Neural cell (in vitro differentiated cells): Measurements from ENCODE around the gene ANXA1. TPM values are rescaled to one million over a fixed set of nuclear protein-coding genes. Genes with fewer than 3 reads are reported as not detected.

Experiments
- H2AFZ ChIP-seq: fragments of 200-600, 300-800 bp; sonication (generic), shearing (Covaris generic); 2 replicates; pipeline ENCODE4 v1.6.0; 2014; ENCODE audit warnings: low read depth, mild to moderate bottlenecking, antibody characterized with exemption, low read length, moderate library complexity
- H3F3A ChIP-seq: fragments of 200-600 bp; shearing (Covaris generic); 2 replicates; pipeline ENCODE4 v1.6.1; 2016; ENCODE audit warnings: mild to moderate bottlenecking, moderate library complexity, mixed read lengths, antibody characterized with exemption, low read length; ENCODE audit not compliant: insufficient read depth, poor library complexity, severe bottlenecking
- H3K27ac ChIP-seq: fragments of 200-600, 300-800 bp; sonication (generic), shearing (Covaris generic); 2 replicates; pipeline ENCODE4 v1.5.1; 2014; ENCODE audit warnings: mild to moderate bottlenecking, low read length, moderate library complexity
- H3K27me3 ChIP-seq: fragments of 300-800, 200-600 bp; sonication (generic), shearing (Covaris generic); 2 replicates; pipeline ENCODE4 v1.6.0; 2014; ENCODE audit warnings: mild to moderate bottlenecking, low read depth, low read length, moderate library complexity; ENCODE audit not compliant: insufficient read depth
- H3K36me3 ChIP-seq: fragments of 300-800, 200-600 bp; sonication (generic), shearing (Covaris generic); 2 replicates; pipeline ENCODE4 v1.5.1; 2014; ENCODE audit warnings: mild to moderate bottlenecking, antibody characterized with exemption, low read length, moderate library complexity; ENCODE audit not compliant: insufficient read depth
- H3K4me2 ChIP-seq: fragments of 300-800, 200-600 bp; sonication (generic), shearing (Covaris generic); 2 replicates; pipeline ENCODE4 v1.6.0; 2014; ENCODE audit warnings: mild to moderate bottlenecking, low read length
- H3K4me3 ChIP-seq: fragments of 300-800, 200-600 bp; sonication (generic), shearing (Covaris generic); 2 replicates; pipeline ENCODE4 v1.5.1; 2014; ENCODE audit warnings: mild to moderate bottlenecking, low read length, moderate library complexity
- H3K79me2 ChIP-seq: fragments of 200-600 bp; shearing (Covaris generic); replicated peaks from 2 replicates; pipeline ENCODE4 v1.6.0; 2014; ENCODE audit warnings: mild to moderate bottlenecking, low read length, moderate library complexity; ENCODE audit not compliant: insufficient read depth
- H3K9ac ChIP-seq: fragments of 300-800, 200-600 bp; sonication (generic), shearing (Covaris generic); 2 replicates; pipeline ENCODE4 v1.6.1; 2016; ENCODE audit warnings: mild to moderate bottlenecking, low read length, mixed read lengths
- H3K9me2 ChIP-seq: fragments of 200-600 bp; shearing (Covaris generic); 2 replicates; pipeline ENCODE4 v1.6.1; 2016; ENCODE audit warnings: mild to moderate bottlenecking, low read length, mixed read lengths; ENCODE audit not compliant: insufficient read depth
- H3K9me3 ChIP-seq: fragments of 200-600, 300-800 bp; sonication (generic), shearing (Covaris generic); 2 replicates; pipeline ENCODE4 v1.6.1; 2016; ENCODE audit warnings: mild to moderate bottlenecking, mixed run types, low read length, moderate library complexity, mixed read lengths
- H4K20me1 ChIP-seq: fragments of 200-600 bp; shearing (Covaris generic); 2 replicates; pipeline ENCODE4 v1.6.1; 2016; ENCODE audit warnings: mild to moderate bottlenecking, mixed run types; ENCODE audit not compliant: insufficient read depth
- EP300 ChIP-seq: fragments of 450-650 bp; conservative IDR thresholded peaks from 2 replicates; pipeline ENCODE4 v1.6.1; 2014; ENCODE audit warnings: antibody characterized with exemption, mild to moderate bottlenecking, moderate library complexity; ENCODE audit not compliant: poor library complexity, severe bottlenecking
- EZH2 ChIP-seq: fragments of 200-600, 300-800 bp; shearing (Covaris generic), sonication (generic); IDR thresholded peaks from 2 replicates; pipeline ENCODE4 v1.6.1; 2014; ENCODE audit warnings: antibody characterized with exemption, low read length, borderline replicate concordance, mild to moderate bottlenecking; ENCODE audit not compliant: insufficient read depth, poor library complexity, severe bottlenecking
- MXI1 ChIP-seq: fragments of 450-650 bp; conservative IDR thresholded peaks from 2 replicates; pipeline ENCODE4 v1.6.1; 2014; ENCODE audit warnings: antibody characterized with exemption, mild to moderate bottlenecking; ENCODE audit not compliant: poor library complexity, severe bottlenecking
- POLR2AphosphoS5 ChIP-seq: IDR thresholded peaks from 2 replicates; pipeline ENCODE4 v1.6.1; 2012
- RAD21 ChIP-seq: fragments of 450-650 bp; conservative IDR thresholded peaks from 2 replicates; pipeline ENCODE4 v1.6.1; 2014; ENCODE audit warnings: antibody characterized with exemption, mild to moderate bottlenecking, moderate library complexity
- SMC3 ChIP-seq: fragments of 450-650 bp; conservative IDR thresholded peaks from 2 replicates; pipeline ENCODE4 v1.6.1; 2014; ENCODE audit warnings: antibody characterized with exemption, mild to moderate bottlenecking, moderate library complexity; ENCODE audit not compliant: poor library complexity
- TAF1 ChIP-seq: IDR thresholded peaks from 2 replicates; pipeline ENCODE4 v1.6.1; 2012; ENCODE audit warnings: low read depth
- polyA plus RNA-seq: library from polyadenylated mRNA; depleted of rRNA; stranded (reverse); fragments of >200 nt; gene quantifications from 2 replicates; pipeline ENCODE4 v1.2.3, GENCODE V29; 2014
- TF ChIP-seq, protein P1 (sequence below): IDR thresholded peaks from 2 replicates; pipeline ENCODE4 v1.6.1; 2012; ENCODE audit warnings: borderline replicate concordance
- TF ChIP-seq, protein P2 (sequence below): fragments of 450-650 bp; IDR thresholded peaks from 2 replicates; pipeline ENCODE4 v1.5.1; 2014; ENCODE audit warnings: antibody characterized with exemption, mild to moderate bottlenecking, moderate library complexity; ENCODE audit not compliant: poor library complexity, severe bottlenecking

ANXA1 gene
- polyA plus RNA-seq, 1 donor from 2014 or later: 5.8 TPM

DNA sequence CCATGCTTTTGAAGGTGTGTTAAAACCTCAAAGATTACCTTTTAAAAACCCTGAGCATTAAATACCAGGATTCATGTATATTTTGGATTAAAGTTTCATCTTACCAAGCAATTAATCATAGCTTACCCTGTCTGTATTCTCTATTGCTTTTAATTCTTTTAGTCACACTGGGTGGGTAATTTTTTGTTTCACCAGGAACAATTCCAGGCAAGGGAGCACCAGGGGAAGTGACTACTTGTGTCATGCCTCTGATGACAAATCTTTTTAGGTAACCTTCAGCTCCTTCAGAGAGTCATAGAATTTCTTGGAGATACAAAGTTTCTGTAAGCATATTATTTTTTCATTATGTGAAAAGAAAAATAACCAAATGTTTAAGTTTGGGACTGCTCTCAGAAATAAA lies 33.4 kb upstream of the ANXA1 start:
- Histone ChIP-seq H3K4me3 (no peak overlapping the region), H3K36me3 (no peaks in the 10 kb centered on the region), H3K27ac (no peak overlapping the region), H3K9ac (no peak overlapping the region), H3F3A (no peaks in the 10 kb centered on the region), H3K27me3 (no peaks in the 10 kb centered on the region), H4K20me1 (no peaks in the 10 kb centered on the region), H3K4me2 (no peak overlapping the region), H3K79me2 (no peaks in the 10 kb centered on the region), H2AFZ (no peak overlapping the region), H3K9me2 (no peaks in the 10 kb centered on the region), H3K9me3 (no peaks in the 10 kb centered on the region)
- TF ChIP-seq, protein P1, sequence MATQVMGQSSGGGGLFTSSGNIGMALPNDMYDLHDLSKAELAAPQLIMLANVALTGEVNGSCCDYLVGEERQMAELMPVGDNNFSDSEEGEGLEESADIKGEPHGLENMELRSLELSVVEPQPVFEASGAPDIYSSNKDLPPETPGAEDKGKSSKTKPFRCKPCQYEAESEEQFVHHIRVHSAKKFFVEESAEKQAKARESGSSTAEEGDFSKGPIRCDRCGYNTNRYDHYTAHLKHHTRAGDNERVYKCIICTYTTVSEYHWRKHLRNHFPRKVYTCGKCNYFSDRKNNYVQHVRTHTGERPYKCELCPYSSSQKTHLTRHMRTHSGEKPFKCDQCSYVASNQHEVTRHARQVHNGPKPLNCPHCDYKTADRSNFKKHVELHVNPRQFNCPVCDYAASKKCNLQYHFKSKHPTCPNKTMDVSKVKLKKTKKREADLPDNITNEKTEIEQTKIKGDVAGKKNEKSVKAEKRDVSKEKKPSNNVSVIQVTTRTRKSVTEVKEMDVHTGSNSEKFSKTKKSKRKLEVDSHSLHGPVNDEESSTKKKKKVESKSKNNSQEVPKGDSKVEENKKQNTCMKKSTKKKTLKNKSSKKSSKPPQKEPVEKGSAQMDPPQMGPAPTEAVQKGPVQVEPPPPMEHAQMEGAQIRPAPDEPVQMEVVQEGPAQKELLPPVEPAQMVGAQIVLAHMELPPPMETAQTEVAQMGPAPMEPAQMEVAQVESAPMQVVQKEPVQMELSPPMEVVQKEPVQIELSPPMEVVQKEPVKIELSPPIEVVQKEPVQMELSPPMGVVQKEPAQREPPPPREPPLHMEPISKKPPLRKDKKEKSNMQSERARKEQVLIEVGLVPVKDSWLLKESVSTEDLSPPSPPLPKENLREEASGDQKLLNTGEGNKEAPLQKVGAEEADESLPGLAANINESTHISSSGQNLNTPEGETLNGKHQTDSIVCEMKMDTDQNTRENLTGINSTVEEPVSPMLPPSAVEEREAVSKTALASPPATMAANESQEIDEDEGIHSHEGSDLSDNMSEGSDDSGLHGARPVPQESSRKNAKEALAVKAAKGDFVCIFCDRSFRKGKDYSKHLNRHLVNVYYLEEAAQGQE: no peak
- TF ChIP-seq SMC3 (no peak), RAD21 (no peak), MXI1 (no peak), EZH2 (no peak), EP300 (no peak), TAF1 (no peak), POLR2AphosphoS5 (no peak)
- TF ChIP-seq, protein P2, sequence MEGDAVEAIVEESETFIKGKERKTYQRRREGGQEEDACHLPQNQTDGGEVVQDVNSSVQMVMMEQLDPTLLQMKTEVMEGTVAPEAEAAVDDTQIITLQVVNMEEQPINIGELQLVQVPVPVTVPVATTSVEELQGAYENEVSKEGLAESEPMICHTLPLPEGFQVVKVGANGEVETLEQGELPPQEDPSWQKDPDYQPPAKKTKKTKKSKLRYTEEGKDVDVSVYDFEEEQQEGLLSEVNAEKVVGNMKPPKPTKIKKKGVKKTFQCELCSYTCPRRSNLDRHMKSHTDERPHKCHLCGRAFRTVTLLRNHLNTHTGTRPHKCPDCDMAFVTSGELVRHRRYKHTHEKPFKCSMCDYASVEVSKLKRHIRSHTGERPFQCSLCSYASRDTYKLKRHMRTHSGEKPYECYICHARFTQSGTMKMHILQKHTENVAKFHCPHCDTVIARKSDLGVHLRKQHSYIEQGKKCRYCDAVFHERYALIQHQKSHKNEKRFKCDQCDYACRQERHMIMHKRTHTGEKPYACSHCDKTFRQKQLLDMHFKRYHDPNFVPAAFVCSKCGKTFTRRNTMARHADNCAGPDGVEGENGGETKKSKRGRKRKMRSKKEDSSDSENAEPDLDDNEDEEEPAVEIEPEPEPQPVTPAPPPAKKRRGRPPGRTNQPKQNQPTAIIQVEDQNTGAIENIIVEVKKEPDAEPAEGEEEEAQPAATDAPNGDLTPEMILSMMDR: no peak

DNA sequence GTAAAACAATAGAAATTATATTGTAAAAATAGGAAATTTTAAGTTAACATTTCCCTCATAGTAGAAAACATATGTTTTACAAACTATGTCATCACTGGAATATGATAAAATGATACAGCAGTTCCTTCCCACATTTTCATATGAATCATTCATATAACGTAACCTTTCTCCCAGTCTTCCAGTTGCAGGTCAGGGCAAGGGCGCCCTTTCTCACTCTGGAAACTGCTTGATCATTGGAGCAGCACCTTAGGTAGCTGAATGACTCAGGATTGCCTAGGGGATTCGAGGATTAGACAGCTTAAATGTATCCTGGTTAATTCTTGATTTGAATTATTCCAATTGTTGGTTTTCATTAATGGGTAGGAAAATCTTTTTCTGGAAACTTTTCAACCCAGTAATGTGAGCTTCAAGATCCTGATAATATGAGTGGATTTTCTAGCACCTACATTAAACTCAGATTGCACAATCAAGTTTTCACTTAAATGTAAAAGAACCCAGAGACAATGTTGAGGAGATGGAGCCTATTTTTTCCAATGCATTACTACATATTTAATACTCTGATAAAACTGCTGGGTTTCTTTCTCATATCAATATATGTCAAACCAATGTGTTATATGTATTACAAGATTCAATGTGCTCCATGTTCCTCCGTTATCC lies 32.6 kb upstream of the ANXA1 start:
- Histone ChIP-seq H3K9me2 (no peaks in the 10 kb centered on the region), H3K4me3 (no peak overlapping the region), H4K20me1 (no peaks in the 10 kb centered on the region), H2AFZ (no peak overlapping the region), H3K9me3 (no peaks in the 10 kb centered on the region), H3K27me3 (no peaks in the 10 kb centered on the region), H3F3A (no peaks in the 10 kb centered on the region), H3K4me2 (no peak overlapping the region), H3K27ac (no peak overlapping the region), H3K9ac (no peak overlapping the region), H3K79me2 (no peaks in the 10 kb centered on the region), H3K36me3 (no peaks in the 10 kb centered on the region)
- TF ChIP-seq EP300 (no peak), EZH2 (no peak), TAF1 (no peak), RAD21 (no peak), MXI1 (no peak), SMC3 (no peak), POLR2AphosphoS5 (no peak)
- TF ChIP-seq, protein P2: no peak
- TF ChIP-seq, protein P1: no peak
